K562 (cell line): ENCODE data around the gene OPRM1. TPM values are rescaled to one million over a fixed set of nuclear protein-coding genes. Genes with fewer than 3 reads are reported as not detected.

Source experiments
- ATAC-seq: fragments of 200-7000 bp; cut with Tn5 transposase; 3 replicates; pipeline ENCODE4 v1.9.1; 2020; ENCODE audit warnings: moderate library complexity
- BruUV-seq: library from RNA; stranded (reverse); fragments of 400-500 nt; replicated peaks from 2 replicates; lab custom pipeline; 2021; lab: Mats Ljungman, UMichigan
- CTCF ChIA-PET: fragments of 300-600 bp; formaldehyde crosslinking; extraction: SDS; loops from one replicate; lab custom pipeline; 2021; ENCODE audit warnings: low intra/inter-chr PET ratio; lab: Yijun Ruan, JAX
- POLR2A ChIA-PET: fragments of 300-600, 350-650 bp; sonication (Branson Sonifier 250); formaldehyde crosslinking; extraction: SDS; loops from one replicate; lab custom pipeline; 2021; ENCODE audit warnings: antibody characterized with exemption, inconsistent platforms; lab: Yijun Ruan, JAX
- DNase-seq, 4 experiments: peaks; one replicate each; pipeline versions ENCODE4 v3.0.0 to v3.0.0-alpha.2; 2011 to 2018; ENCODE audit warnings: low spot score in 3 of 4, mixed read lengths in 3 of 4; ENCODE audit errors: extremely low read depth in 1 of 4
- FAIRE-seq: peaks from 2 replicates; lab custom pipeline; 2011; peaks lifted over from hg19 to GRCh38; lab: Jason Lieb, UNC
- H2AFZ ChIP-seq: 2 replicates; pipeline ENCODE4 v1.6.0; 2011; ENCODE audit warnings: low read depth, low read length, control low read depth, inconsistent platforms
- H3K27ac ChIP-seq: fragments of 200-600 bp; 3 replicates; pipeline ENCODE4 v1.8.0; 2011; ENCODE audit warnings: low read depth, mild to moderate bottlenecking, control low read depth, inconsistent platforms, low read length, moderate library complexity, mixed read lengths; ENCODE audit errors: extremely low read depth
- H3K27me3 ChIP-seq, 2 experiments: fragments of 300-600 bp in 1 of 2; 2 replicates in 1 of 2; 3 replicates in 1 of 2; pipeline versions ENCODE4 v1.6.0 to v1.8.0; 2011; ENCODE audit warnings: inconsistent platforms in 2 of 2, low read length in 2 of 2, mild to moderate bottlenecking in 1 of 2, mixed read lengths in 1 of 2, moderate library complexity in 1 of 2; ENCODE audit not compliant: control insufficient read depth in 2 of 2, insufficient read depth in 2 of 2
- H3K36me3 ChIP-seq: fragments of 300-600 bp; 3 replicates; pipeline ENCODE4 v1.8.0; 2011; ENCODE audit warnings: mild to moderate bottlenecking, low read length, inconsistent platforms; ENCODE audit not compliant: control insufficient read depth, insufficient read depth
- H3K4me1 ChIP-seq, 2 experiments: fragments of 200-600 bp in 1 of 2; replicated peaks in 1 of 2; 2 replicates in 1 of 2; 3 replicates in 1 of 2; pipeline versions ENCODE4 v1.5.1 to v1.8.0; 2011; ENCODE audit warnings: inconsistent platforms in 2 of 2, low read length in 2 of 2, mild to moderate bottlenecking in 1 of 2, mixed read lengths in 1 of 2, moderate library complexity in 1 of 2; ENCODE audit not compliant: control insufficient read depth in 2 of 2, insufficient read depth in 2 of 2
- H3K4me2 ChIP-seq: 2 replicates; pipeline ENCODE4 v1.6.1; 2011; ENCODE audit warnings: low read length, control low read depth, inconsistent platforms, mixed read lengths; ENCODE audit not compliant: insufficient read depth
- H3K4me3 ChIP-seq: fragments of 200-600 bp; sonication (generic), shearing (Covaris generic); 2 replicates; pipeline ENCODE4 v1.5.1; 2016; ENCODE audit warnings: control low read depth, inconsistent platforms
- H3K79me2 ChIP-seq: fragments of 200-600 bp; 3 replicates; pipeline ENCODE4 v1.8.0; 2011; ENCODE audit warnings: low read length, inconsistent platforms; ENCODE audit not compliant: control insufficient read depth, insufficient read depth
- H3K9ac ChIP-seq, 2 experiments: 2 replicates each; pipeline versions ENCODE4 v1.6.0 to v1.6.1; 2011; ENCODE audit warnings: low read depth in 2 of 2, low read length in 2 of 2, control low read depth in 1 of 2, inconsistent platforms in 1 of 2, mild to moderate bottlenecking in 1 of 2, mixed read lengths in 1 of 2; ENCODE audit not compliant: insufficient read depth in 1 of 2
- H3K9me1 ChIP-seq: one replicate; pipeline ENCODE4 v1.6.0; 2011; ENCODE audit warnings: inconsistent platforms, mild to moderate bottlenecking, low read length, moderate library complexity; ENCODE audit not compliant: control insufficient read depth, insufficient read depth
- H3K9me3 ChIP-seq: replicated peaks from 2 replicates; pipeline ENCODE4 v1.5.1; 2011; ENCODE audit warnings: low read depth, low read length, inconsistent platforms; ENCODE audit not compliant: control insufficient read depth, insufficient read depth
- H4K20me1 ChIP-seq: replicated peaks from 2 replicates; pipeline ENCODE4 v1.6.1; 2011; ENCODE audit warnings: low read length, inconsistent platforms, mixed read lengths; ENCODE audit not compliant: control insufficient read depth, insufficient read depth
- ATF3 ChIP-seq, 2 experiments: fragments of 450-650 bp in 1 of 2; sonication (generic) in 1 of 2; formaldehyde crosslinking in 1 of 2; IDR thresholded peaks in 1 of 2; conservative IDR thresholded peaks in 1 of 2; 2 replicates each; pipeline versions ENCODE4 v1.6.1 to v1.8.1; 2016 to 2023; ENCODE audit warnings: mild to moderate bottlenecking in 2 of 2, moderate library complexity in 2 of 2, inconsistent platforms in 1 of 2, missing genetic modification reagents in 1 of 2
- BRD9 ChIP-seq: fragments of 450-650 bp; IDR thresholded peaks from 2 replicates; pipeline ENCODE4 v1.6.1; 2018; ENCODE audit warnings: low read depth; ENCODE audit not compliant: partially characterized antibody
- E2F8 ChIP-seq: fragments of 450-650 bp; IDR thresholded peaks from 2 replicates; pipeline ENCODE4 v1.7.1; 2018; ENCODE audit warnings: mild to moderate bottlenecking, low read depth; ENCODE audit not compliant: partially characterized antibody
- HMBOX1 ChIP-seq: sonication (generic); IDR thresholded peaks from 2 replicates; pipeline ENCODE4 v1.6.1; 2016
- MCM7 ChIP-seq, 2 experiments: fragments of 450-650 bp; IDR thresholded peaks; 2 replicates each; pipeline ENCODE4 v1.6.1; 2016 to 2018
- MEF2A ChIP-seq: IDR thresholded peaks from 2 replicates; pipeline ENCODE4 v1.6.1; 2011; ENCODE audit warnings: low read depth, mild to moderate bottlenecking, low read length, moderate library complexity; ENCODE audit not compliant: control insufficient read depth
- TAL1 ChIP-seq: fragments of 450-650 bp; IDR thresholded peaks from 2 replicates; pipeline ENCODE4 v1.6.1; 2016; ENCODE audit warnings: mild to moderate bottlenecking
- THAP12 ChIP-seq: fragments of 250-450 bp; sonication (Bioruptor Pico); IDR thresholded peaks from 2 replicates; pipeline ENCODE4 v1.9.0; 2021; ENCODE audit warnings: mild to moderate bottlenecking, inconsistent platforms
- WGBS: fragments of 100-300 bp; shearing (Covaris generic); methylation state at CpG from one replicate; pipeline ENCODE4 v1.1.6; 2016; ENCODE audit warnings: low coverage, mixed read lengths; ENCODE audit not compliant: insufficient coverage; ENCODE audit errors: missing lambda C conversion rate; 5-methylcytosine and 5-hydroxymethylcytosine counted together
- in situ Hi-C: fragments of 300-500 bp; cut with MboI; formaldehyde crosslinking; loops from 4 replicates; pipeline ENCODE4 v1.15.0; 2018; ENCODE audit warnings: inconsistent platforms, mixed read lengths
- intact Hi-C: fragments of 100-400 bp; cut with micrococcal nuclease; formaldehyde crosslinking; loops from 2 replicates; pipeline ENCODE4 v1.14.2; 2022
- polyA plus RNA-seq, 8 experiments: library from polyadenylated mRNA; depleted of rRNA in 4 of 8; stranded (reverse) in 5 of 8; unstranded in 3 of 8; fragments of >200 nt; fragmentation: Nextera tagmentation in 2 of 8; fragmentation: Illumina TruSeq in 1 of 8; extraction: Ambion mirVana in 2 of 8; extraction: Trizol in 1 of 8; gene quantifications; 2 replicates each; pipeline versions ENCODE4 v1.2.1 to v1.2.3, GENCODE V29; 2011 to 2014; ENCODE audit warnings: inconsistent platforms in 1 of 8, missing spikeins in 1 of 8
- total RNA-seq, 7 experiments: library from RNA; depleted of rRNA in 6 of 7; stranded (reverse); fragments of >200 nt in 6 of 7; fragmentation: Illumina TruSeq in 2 of 7; extraction: Trizol in 2 of 7; gene quantifications; 2 replicates each; pipeline versions ENCODE4 v1.2.1 to v1.2.3, GENCODE V29; 2011 to 2021; ENCODE audit warnings: low replicate concordance in 1 of 7

The OPRM1 gene
- total and polyA plus RNA-seq, 9 of the 15 experiments (the other 6 are each of a cell fraction or from before 2014, with no cell fraction given): not detected

- TF ChIP-seq HMBOX1: no peak
Observed at GRCh38 chr6:154280521-154280920, 241.5 kb downstream of the OPRM1 start (continued).

- ATAC-seq (peak; percentile 65), FAIRE-seq (no peak)
- no peak overlapping the region for H3K9ac ChIP-seq
- in situ Hi-C loops: no loop called here
- CTCF ChIA-PET: no interaction called here
- peak; percentile 61; the same call in 1 of the 2 replicates for TF ChIP-seq ATF3 (IDR thresholded peaks at IDR 0.05)
- TF ChIP-seq ATF3 (CRISPR knock-in tag; conservative IDR thresholded peaks at IDR 0.05): no peak
- TF ChIP-seq TAL1: no peak
- TF ChIP-seq E2F8: no peak
- TF ChIP-seq BRD9: no peak
- TF ChIP-seq MEF2A: no peak
- TF ChIP-seq MCM7 (IDR thresholded peaks at IDR 0.05): no peak
- TF ChIP-seq THAP12 (CRISPR knock-in tag): no peak
- TF ChIP-seq, all 486 proteins: peak for 1
- 0 out of 5 replicates have a peak, but pooled peaks cover 0 to 2% of the 10 kb centered on the region in 2 experiments for H3K27me3 ChIP-seq
- H3K9me3 ChIP-seq: no peaks in the 10 kb centered on the region
- H4K20me1 ChIP-seq: no peaks in the 10 kb centered on the region
- DNase-seq: no peak
- no peaks in the 10 kb centered on the region for H3K9me1 ChIP-seq
- no peak overlapping the region for H3K4me3 ChIP-seq
- no TSS peak for BruUV-seq
- H3K36me3 ChIP-seq: no peaks in the 10 kb centered on the region
- no peak overlapping the region for H3K27ac ChIP-seq
- H2AFZ ChIP-seq: no peak overlapping the region
- H3K4me2 ChIP-seq: no peak overlapping the region
- intact Hi-C loops: no loop called here
- H3K79me2 ChIP-seq: no peaks in the 10 kb centered on the region
- no peaks in the 10 kb centered on the region for H3K4me1 ChIP-seq
- POLR2A ChIA-PET: no interaction called here
- under 1% methylated on average over 7 of the region's 7 CpGs for WGBS
Observed at GRCh38 chr6:154284313-154284853, 245.3 kb downstream of the OPRM1 start.
